PC-9 (cell line): ENCODE results near the gene ZPBP2.

Experiments used
- EZH2 ChIP-seq: fragments of 200-600 bp; sonication (generic); IDR thresholded peaks from 2 replicates; pipeline ENCODE4 v1.8.0; 2017; ENCODE audit warnings: antibody characterized with exemption, low read depth
- TF ChIP-seq, protein P1 (sequence below): fragments of 200-600 bp; sonication (generic); conservative IDR thresholded peaks from 2 replicates; pipeline ENCODE4 v1.6.1; 2017; ENCODE audit warnings: mixed run types, antibody characterized with exemption, mild to moderate bottlenecking, moderate library complexity

GRCh38 chr17:39922006-39922405 is 54.0 kb downstream of the ZPBP2 start:
- TF ChIP-seq, protein P1, sequence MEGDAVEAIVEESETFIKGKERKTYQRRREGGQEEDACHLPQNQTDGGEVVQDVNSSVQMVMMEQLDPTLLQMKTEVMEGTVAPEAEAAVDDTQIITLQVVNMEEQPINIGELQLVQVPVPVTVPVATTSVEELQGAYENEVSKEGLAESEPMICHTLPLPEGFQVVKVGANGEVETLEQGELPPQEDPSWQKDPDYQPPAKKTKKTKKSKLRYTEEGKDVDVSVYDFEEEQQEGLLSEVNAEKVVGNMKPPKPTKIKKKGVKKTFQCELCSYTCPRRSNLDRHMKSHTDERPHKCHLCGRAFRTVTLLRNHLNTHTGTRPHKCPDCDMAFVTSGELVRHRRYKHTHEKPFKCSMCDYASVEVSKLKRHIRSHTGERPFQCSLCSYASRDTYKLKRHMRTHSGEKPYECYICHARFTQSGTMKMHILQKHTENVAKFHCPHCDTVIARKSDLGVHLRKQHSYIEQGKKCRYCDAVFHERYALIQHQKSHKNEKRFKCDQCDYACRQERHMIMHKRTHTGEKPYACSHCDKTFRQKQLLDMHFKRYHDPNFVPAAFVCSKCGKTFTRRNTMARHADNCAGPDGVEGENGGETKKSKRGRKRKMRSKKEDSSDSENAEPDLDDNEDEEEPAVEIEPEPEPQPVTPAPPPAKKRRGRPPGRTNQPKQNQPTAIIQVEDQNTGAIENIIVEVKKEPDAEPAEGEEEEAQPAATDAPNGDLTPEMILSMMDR, result no peak
- no peak for TF ChIP-seq EZH2
